ENCODE measurements around the gene SCN1B.
"Not testable (repeated sequence)": the region's sequence is repeated elsewhere in the genome, so short reads cannot be mapped to it uniquely, and the experiment has no call there.

The SCN1B gene

DNA sequence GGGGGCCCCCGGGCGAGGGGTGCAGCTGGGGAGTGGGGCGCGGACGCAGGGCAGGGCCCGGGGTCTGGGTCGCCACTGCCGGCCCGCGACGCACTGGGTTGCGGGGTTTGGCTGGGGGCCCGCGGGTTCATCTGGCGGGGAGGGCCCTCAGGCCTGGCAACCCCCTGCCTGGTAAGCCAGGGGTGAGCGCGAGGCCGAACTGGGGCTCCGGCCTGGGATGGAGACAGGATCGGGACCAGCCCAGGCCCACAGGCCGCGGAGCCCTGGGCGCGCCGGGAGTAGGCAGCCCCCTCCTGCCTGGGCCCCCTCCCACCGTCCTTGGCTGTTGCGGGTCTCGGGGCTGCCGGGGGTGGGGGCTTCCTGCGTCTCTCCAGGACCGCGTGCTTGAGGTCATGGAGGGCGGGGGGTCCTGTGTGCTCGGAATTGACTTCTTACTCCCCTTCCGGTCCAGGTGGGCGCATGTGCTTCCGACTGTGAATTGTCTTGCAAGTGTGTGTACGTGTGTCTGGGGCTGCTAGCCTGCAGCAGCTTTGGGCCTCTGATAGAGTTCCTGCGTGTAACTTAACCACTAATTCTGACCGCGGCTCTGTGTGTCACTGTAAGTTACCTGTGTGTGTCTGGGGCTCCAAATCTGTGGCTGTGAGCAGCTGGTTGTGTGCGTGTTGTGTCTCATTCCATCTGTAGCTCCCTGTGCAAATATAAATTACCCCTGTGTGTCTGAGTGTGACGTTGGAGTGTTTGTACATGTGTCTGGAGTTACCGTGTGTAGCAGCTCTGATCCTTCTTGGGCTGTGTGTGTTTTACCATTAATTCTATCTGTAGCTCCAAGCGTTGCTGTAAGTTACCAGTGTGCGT is 29.4 kb upstream of the SCN1B start:
- TF ChIP-seq FOXM1 (IDR thresholded peaks at IDR 0.05; ENCODE audit: borderline replicate concordance): no peak
- TF ChIP-seq L3MBTL2 (conservative IDR thresholded peaks at IDR 0.05): peak; percentile 46; the same call in 1 of the 2 replicates
- ChIA-PET POLR2A (interaction anchor here (1.2 to 1.4 kb wide), 3 partner anchors 10 to 74 kb away, joined by 3 to 5 read pairs (median 3); partner anchors contain the start of gene ZNF30), CTCF (no interaction called here)
- DNase-seq (ENCODE audit: extremely low spot score): peak; percentile 33

DNA sequence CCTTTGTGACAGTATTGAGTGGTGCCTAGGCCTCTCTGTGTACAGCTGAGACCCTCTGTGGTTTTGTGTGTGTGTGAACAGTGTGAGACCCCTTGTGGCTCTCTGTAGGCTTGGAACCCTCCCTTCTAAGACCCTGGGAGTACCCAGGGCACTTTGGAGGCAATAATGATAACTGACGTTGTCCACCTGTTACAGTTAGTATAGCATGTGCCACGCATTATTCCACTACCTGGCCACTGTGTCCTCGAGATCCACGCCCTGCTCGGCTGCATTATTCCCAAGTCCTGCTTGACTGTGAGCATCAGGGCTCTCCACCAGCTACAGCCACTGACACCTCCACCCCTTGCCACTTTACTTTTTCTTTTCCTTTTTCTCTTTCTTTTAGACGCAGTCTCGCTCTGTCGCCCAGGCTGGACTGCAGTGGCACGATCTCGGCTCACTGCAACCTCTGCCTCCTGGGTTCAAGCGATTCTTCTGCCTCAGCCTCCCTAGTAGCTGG is 28.2 kb upstream of the SCN1B start:
- no peak for DNase-seq (ENCODE audit: extremely low spot score)
- ChIA-PET CTCF (no interaction called here), POLR2A (no interaction called here)
- TF ChIP-seq NFRKB (IDR thresholded peaks at IDR 0.05) (no peak), LEF1 (IDR thresholded peaks at IDR 0.05; ENCODE audit: borderline replicate concordance) (no peak), ARNT (IDR thresholded peaks at IDR 0.05) (no peak), FOXK2 (IDR thresholded peaks at IDR 0.05) (no peak), SUZ12 (IDR thresholded peaks at IDR 0.05) (no peak), CTBP1 (IDR thresholded peaks at IDR 0.05; ENCODE audit: borderline replicate concordance) (no peak), FOXA1 (IDR thresholded peaks at IDR 0.05) (no peak), TARDBP (IDR thresholded peaks at IDR 0.05) (no peak), ELF4 (IDR thresholded peaks at IDR 0.05) (no peak), HDGF (IDR thresholded peaks at IDR 0.05; ENCODE audit: borderline replicate concordance) (no peak), FOXM1 (IDR thresholded peaks at IDR 0.05; ENCODE audit: borderline replicate concordance) (no peak), BHLHE40 (IDR thresholded peaks at IDR 0.05; ENCODE audit: borderline replicate concordance) (no peak), ZNF384 (IDR thresholded peaks at IDR 0.05) (no peak), SP1 (IDR thresholded peaks at IDR 0.05) (no peak)
- TF ChIP-seq, protein P1, sequence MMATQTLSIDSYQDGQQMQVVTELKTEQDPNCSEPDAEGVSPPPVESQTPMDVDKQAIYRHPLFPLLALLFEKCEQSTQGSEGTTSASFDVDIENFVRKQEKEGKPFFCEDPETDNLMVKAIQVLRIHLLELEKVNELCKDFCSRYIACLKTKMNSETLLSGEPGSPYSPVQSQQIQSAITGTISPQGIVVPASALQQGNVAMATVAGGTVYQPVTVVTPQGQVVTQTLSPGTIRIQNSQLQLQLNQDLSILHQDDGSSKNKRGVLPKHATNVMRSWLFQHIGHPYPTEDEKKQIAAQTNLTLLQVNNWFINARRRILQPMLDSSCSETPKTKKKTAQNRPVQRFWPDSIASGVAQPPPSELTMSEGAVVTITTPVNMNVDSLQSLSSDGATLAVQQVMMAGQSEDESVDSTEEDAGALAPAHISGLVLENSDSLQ (IDR thresholded peaks at IDR 0.05): no peak

DNA sequence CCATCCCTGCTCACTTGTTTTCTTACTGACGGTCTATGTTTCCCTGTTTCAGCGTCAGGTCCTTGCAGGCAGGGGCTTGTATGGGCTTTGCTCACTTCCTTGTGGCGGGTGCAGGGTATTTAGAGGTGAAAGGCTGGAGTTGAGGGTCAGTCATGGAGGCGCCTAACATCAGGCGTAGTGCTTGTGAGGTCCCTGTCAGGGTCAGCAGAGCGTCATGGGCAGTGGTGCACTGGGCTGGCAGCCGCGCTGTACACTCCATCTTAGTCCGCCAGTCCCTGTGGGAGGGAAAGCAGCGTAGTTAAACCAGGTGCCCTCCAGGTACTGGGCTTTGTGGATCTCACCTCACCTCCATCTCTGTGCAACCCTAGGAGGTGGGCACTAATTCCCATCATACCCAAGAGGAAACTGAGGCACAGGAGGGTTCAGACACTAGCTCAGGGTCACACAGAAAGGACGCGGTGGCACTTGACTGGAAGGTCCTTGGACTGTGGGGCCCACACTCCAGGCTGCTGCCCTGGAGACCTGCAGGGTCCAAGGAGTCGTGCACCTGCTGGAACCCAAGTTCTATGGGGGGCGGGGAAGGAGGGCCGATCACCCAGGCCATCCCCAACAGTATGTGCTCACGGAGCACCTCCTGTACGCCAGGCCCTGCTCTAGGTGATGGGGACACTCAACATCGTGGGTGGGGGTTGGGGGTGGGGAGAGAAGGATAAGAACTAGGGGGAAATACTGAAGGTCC is 25.6 kb upstream of the SCN1B start:
- POLR2A ChIA-PET: no interaction called here
- CTCF ChIA-PET: no interaction called here
- DNase-seq (ENCODE audit: extremely low spot score): no peak
- TF ChIP-seq FOXK2 (IDR thresholded peaks at IDR 0.05) (no peak), SP1 (IDR thresholded peaks at IDR 0.05) (no peak), NFRKB (IDR thresholded peaks at IDR 0.05) (no peak), ELF4 (IDR thresholded peaks at IDR 0.05) (no peak), SUZ12 (IDR thresholded peaks at IDR 0.05) (no peak)

DNA sequence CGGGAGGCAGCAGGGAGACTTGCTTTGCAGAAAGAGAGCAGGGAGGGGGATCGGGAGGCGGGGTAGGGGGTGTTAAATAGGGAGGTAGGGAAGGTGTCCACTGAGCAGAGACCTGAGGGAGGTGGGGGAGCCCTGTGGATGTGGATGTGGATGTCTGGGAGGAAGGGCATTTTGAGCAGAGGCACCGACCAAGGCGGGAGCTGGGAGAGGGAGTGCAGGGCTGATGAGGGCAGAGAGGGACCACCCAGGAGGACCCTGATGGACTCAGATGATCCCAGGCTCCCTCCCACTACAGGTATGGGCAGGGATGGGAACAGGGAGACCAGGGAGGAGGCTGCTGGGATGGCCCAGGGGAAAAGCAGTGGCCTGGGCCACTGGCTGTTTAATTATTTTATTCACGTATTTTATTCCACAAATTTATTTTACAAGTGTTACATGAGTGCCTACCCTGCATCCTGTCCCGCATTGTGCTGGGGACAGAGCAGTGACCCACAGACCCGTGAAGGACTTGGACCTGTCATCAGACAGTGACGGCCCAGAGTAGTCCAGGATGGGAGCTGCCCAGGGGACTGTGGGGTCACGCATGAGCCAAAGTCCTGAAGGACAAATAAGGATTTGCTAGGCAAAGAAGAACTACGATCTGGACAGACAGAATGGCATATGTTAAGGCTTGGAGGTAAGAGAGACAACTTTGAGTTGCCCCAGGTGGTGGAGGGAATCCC is 24.9 kb upstream of the SCN1B start:
- no peak for DNase-seq (ENCODE audit: extremely low spot score)
- ChIA-PET POLR2A (no interaction called here), CTCF (no interaction called here)
- TF ChIP-seq ELF4 (IDR thresholded peaks at IDR 0.05) (no peak), LEF1 (IDR thresholded peaks at IDR 0.05; ENCODE audit: borderline replicate concordance) (no peak), SUZ12 (IDR thresholded peaks at IDR 0.05) (no peak), HDGF (IDR thresholded peaks at IDR 0.05; ENCODE audit: borderline replicate concordance) (no peak), NFRKB (IDR thresholded peaks at IDR 0.05) (no peak), FOXK2 (IDR thresholded peaks at IDR 0.05) (no peak), TARDBP (IDR thresholded peaks at IDR 0.05) (no peak), ARNT (IDR thresholded peaks at IDR 0.05) (no peak), L3MBTL2 (conservative IDR thresholded peaks at IDR 0.05) (no peak), FOXM1 (IDR thresholded peaks at IDR 0.05; ENCODE audit: borderline replicate concordance) (no peak), CTBP1 (IDR thresholded peaks at IDR 0.05; ENCODE audit: borderline replicate concordance) (no peak), BHLHE40 (IDR thresholded peaks at IDR 0.05; ENCODE audit: borderline replicate concordance) (no peak), FOXA1 (IDR thresholded peaks at IDR 0.05) (no peak), SP1 (IDR thresholded peaks at IDR 0.05) (no peak), ZNF384 (IDR thresholded peaks at IDR 0.05) (no peak)
- TF ChIP-seq, protein P1 (IDR thresholded peaks at IDR 0.05): no peak

DNA sequence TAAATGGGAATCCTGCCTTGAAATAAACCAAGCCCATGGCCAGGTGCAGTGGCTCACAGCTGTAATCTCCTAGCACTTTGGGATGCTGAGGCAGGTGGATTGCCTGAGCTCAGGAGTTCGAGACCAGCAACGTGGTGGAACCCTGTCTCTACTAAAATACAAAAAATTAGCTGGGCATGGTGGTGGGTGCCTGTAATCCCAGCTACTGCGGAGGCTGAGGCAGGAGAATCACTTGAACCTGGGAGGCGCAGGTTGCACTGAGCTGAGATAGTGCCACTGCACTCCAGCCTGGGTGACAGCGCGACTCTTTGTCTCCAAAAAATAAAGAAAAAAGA is 24.3 kb upstream of the SCN1B start:
- CTCF ChIA-PET; DNase-seq (ENCODE audit: extremely low spot score): not testable (repeated sequence)

DNA sequence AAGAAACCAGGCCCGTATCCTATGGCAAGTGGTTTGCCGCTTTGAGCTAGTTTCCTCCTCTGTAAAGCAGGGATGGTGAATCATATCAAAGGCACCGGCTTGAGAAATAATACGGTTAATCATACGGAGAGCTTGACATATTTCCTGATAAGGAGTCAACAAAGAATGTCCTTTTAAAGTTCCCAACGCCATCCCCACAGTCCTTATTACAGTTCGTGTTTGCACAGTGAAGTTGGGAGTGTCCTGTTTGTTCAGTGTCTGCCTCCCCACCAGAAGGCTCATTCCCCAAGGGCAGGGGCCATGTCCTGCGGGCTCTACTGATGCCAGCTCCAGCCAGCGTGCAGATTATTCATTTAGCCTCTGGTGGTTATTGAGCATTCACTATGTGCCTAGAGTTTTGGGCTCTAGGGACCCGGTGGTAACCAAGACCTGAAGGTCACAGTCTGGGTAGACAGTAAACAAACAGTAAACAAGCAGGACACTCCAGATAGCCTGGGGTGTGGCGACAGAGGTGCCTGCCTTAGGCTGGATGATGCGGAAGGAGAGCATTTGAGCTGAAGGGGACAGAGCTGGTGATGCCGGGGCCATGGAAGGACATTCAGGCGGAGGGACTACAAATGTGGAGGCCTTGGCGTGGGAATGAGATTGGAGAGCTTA is 23.8 kb upstream of the SCN1B start:
- POLR2A ChIA-PET: no interaction called here
- DNase-seq (ENCODE audit: extremely low spot score): no peak
- CTCF ChIA-PET: no interaction called here

More for the DNA sequence above, 24.3 kb upstream of the SCN1B start:
- POLR2A ChIA-PET: not testable (repeated sequence)

More for the DNA sequence above, 23.8 kb upstream of the SCN1B start:
- TF ChIP-seq ARNT (IDR thresholded peaks at IDR 0.05) (no peak), ELF4 (IDR thresholded peaks at IDR 0.05) (no peak), FOXM1 (IDR thresholded peaks at IDR 0.05; ENCODE audit: borderline replicate concordance) (no peak), FOXK2 (IDR thresholded peaks at IDR 0.05) (no peak), HDGF (IDR thresholded peaks at IDR 0.05; ENCODE audit: borderline replicate concordance) (no peak)

Data from HEK293T (cell line).